Measurements from ENCODE around the gene PRC1. TPM values are rescaled to one million over a fixed set of nuclear protein-coding genes. Genes with fewer than 3 reads are reported as not detected.

Gene PRC1
- total and polyA plus RNA-seq, 2 donors (not counting 1 experiment from before 2014, with no cell fraction given), result 9.4 to 11.6 TPM

DNA sequence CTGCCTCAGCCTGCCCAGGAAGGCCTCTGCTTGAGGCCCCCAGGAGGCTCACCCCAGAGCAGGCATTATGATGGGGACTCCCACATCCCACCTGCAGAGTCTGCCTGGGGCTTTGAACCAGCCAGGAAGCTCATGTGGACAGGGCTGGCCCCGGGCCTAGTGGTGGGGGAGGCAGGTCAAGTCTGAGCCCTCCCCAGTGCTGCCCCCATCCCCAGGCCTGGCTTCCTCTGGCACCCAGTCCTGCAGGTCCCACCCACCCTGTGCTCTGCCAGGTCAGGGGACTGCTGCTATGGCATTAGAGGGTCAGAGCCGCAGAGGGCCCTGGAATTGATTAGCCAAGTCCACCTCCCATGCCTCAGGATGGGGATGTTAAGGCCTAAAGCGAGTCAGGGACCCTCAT, 45.7 kb upstream of the PRC1 start:
- no peak overlapping the region for H3K27ac Mint-ChIP-seq
- TF ChIP-seq EZH2 (IDR thresholded peaks at IDR 0.05; ENCODE audit: borderline replicate concordance, insufficient read depth, low read depth, low read length, poor library complexity, severe bottlenecking), result no peak
- TF ChIP-seq, protein P1, sequence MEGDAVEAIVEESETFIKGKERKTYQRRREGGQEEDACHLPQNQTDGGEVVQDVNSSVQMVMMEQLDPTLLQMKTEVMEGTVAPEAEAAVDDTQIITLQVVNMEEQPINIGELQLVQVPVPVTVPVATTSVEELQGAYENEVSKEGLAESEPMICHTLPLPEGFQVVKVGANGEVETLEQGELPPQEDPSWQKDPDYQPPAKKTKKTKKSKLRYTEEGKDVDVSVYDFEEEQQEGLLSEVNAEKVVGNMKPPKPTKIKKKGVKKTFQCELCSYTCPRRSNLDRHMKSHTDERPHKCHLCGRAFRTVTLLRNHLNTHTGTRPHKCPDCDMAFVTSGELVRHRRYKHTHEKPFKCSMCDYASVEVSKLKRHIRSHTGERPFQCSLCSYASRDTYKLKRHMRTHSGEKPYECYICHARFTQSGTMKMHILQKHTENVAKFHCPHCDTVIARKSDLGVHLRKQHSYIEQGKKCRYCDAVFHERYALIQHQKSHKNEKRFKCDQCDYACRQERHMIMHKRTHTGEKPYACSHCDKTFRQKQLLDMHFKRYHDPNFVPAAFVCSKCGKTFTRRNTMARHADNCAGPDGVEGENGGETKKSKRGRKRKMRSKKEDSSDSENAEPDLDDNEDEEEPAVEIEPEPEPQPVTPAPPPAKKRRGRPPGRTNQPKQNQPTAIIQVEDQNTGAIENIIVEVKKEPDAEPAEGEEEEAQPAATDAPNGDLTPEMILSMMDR (IDR thresholded peaks at IDR 0.05), result no peak
- no peak for ATAC-seq (ENCODE audit: low read depth)
- intact Hi-C loops (cut with micrococcal nuclease), result no loop called here
- no peaks in the 10 kb centered on the region for H3K9me3 Mint-ChIP-seq (ENCODE audit: insufficient read depth)
- H3K27me3 Mint-ChIP-seq, result peaks cover 5% of the 10 kb centered on the region
- no peaks in the 10 kb centered on the region for H3K4me1 ChIP-seq (ENCODE audit: control insufficient read depth in 2 of 2, insufficient read depth in 2 of 2, low read length in 2 of 2)
- no peak overlapping the region for H3K4me2 ChIP-seq (replicated peaks; ENCODE audit: low read depth, low read length, poor library complexity, severe bottlenecking)
- no peaks in the 10 kb centered on the region for H3K4me1 Mint-ChIP-seq
- H3K4me3 Mint-ChIP-seq, result no peak overlapping the region
- POLR2A ChIA-PET, result no interaction called here
- no peak overlapping the region for H3K9ac ChIP-seq (ENCODE audit: low read length)
- peaks cover 0 to 10% (median 0%) of the 10 kb centered on the region in 4 experiments for H3K27me3 ChIP-seq (replicated peaks in 1 of 4; ENCODE audit: control extremely low read depth in 1 of 4, control insufficient read depth in 3 of 4, insufficient read depth in 4 of 4, low read length in 3 of 4)
- no peaks in the 10 kb centered on the region for H4K20me1 ChIP-seq (ENCODE audit: control insufficient read depth, insufficient read depth, low read length, poor library complexity, severe bottlenecking)
- H2AFZ ChIP-seq (ENCODE audit: insufficient read depth, low read depth, low read length, poor library complexity, severe bottlenecking), result no peak overlapping the region
- H3K79me2 ChIP-seq (ENCODE audit: control insufficient read depth, insufficient read depth, low read length), result no peaks in the 10 kb centered on the region
- no peak overlapping the region for H3K27ac ChIP-seq (ENCODE audit: low read length in 2 of 2)
- CTCF ChIA-PET, result no interaction called here
- H3K36me3 ChIP-seq (replicated peaks in 1 of 2; ENCODE audit: control extremely low read depth in 1 of 2, control insufficient read depth in 1 of 2, extremely low read depth in 1 of 2, insufficient read depth in 2 of 2, low read length in 1 of 2), result no peaks in the 10 kb centered on the region
- no peak for DNase-seq
- no peaks in the 10 kb centered on the region for H3K9me3 ChIP-seq (ENCODE audit: control extremely low read depth in 1 of 3, control insufficient read depth in 2 of 3, insufficient read depth in 1 of 3, low read length in 2 of 3)
- no peak overlapping the region for H3K4me3 ChIP-seq (ENCODE audit: control extremely low read depth in 1 of 5, extremely low read depth in 1 of 5, insufficient read depth in 1 of 5, low read depth in 2 of 5, low read length in 4 of 5)
- WGBS (ENCODE audit: insufficient coverage), result 89% methylated on average over 3 of the region's 3 CpGs

DNA sequence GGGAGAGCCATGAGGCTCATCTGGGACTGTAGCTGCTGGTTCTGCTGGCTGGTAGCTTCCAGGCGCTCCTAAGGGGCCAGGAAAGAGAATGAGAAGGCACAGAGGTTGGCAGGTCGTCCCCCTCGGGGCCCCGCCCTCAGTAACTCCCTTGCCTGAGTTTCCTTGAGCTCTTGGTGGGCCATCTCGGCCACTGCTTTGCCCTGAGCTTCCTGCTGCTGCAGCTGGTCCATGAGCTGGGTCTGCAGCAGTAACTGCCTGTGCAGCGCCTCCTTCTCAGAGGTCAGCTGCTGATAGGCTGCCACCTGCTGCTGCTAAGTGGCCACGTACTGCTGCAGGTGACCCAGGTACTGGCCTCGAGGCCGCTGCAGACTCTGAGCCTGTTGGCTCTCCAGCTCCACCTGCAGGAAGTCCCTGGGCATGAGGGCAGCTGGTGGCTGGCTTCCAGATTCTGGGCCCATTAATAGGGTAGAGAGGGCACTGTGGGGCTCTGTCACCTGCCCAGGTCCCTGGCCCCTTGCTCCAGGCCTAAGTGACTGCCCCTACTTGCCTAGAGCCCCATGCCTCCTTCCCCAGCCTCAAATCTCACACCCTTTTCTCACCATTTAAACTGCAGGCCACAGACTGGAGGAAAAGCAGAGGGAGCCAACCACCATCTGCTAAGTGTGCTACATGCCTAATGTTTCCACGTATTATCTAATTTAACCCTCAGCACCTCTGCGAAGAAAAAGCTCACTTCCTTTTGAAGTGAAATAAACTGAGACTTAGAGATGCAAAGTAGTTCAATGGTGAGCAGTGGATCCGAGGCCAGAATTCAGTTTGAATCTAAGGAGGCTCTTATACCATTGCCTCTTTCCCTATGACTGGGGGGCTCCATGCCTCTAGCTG, 38.8 kb upstream of the PRC1 start:
- no peak overlapping the region for H3K4me3 Mint-ChIP-seq
- intact Hi-C loops (cut with micrococcal nuclease), result loop anchor here (1.0 kb wide), 1 partner anchor 77 kb away; no protein-coding TSS in a partner anchor

More for the DNA sequence above, 38.8 kb upstream of the PRC1 start:
- peaks cover 3% of the 10 kb centered on the region for H3K4me1 Mint-ChIP-seq
- Histone ChIP-seq H4K20me1 (ENCODE audit: control insufficient read depth, insufficient read depth, low read length, poor library complexity, severe bottlenecking) (no peaks in the 10 kb centered on the region), H3K79me2 (ENCODE audit: control insufficient read depth, insufficient read depth, low read length) (no peaks in the 10 kb centered on the region), H2AFZ (ENCODE audit: insufficient read depth, low read depth, low read length, poor library complexity, severe bottlenecking) (peak overlapping the region; percentile 71), H3K27me3 (replicated peaks in 1 of 4; ENCODE audit: control extremely low read depth in 1 of 4, control insufficient read depth in 3 of 4, insufficient read depth in 4 of 4, low read length in 3 of 4) (peaks cover 0 to 3% (median 0%) of the 10 kb centered on the region in 4 experiments), H3K4me3 (ENCODE audit: control extremely low read depth in 1 of 5, extremely low read depth in 1 of 5, insufficient read depth in 1 of 5, low read depth in 2 of 5, low read length in 4 of 5) (no peak overlapping the region), H3K27ac (ENCODE audit: low read length in 2 of 2) (no peak overlapping the region), H3K4me2 (replicated peaks; ENCODE audit: low read depth, low read length, poor library complexity, severe bottlenecking) (no peak overlapping the region), H3K36me3 (replicated peaks in 1 of 2; ENCODE audit: control extremely low read depth in 1 of 2, control insufficient read depth in 1 of 2, extremely low read depth in 1 of 2, insufficient read depth in 2 of 2, low read length in 1 of 2) (no peaks in the 10 kb centered on the region), H3K9me3 (ENCODE audit: control extremely low read depth in 1 of 3, control insufficient read depth in 2 of 3, insufficient read depth in 1 of 3, low read length in 2 of 3) (no peaks in the 10 kb centered on the region), H3K4me1 (ENCODE audit: control insufficient read depth in 2 of 2, insufficient read depth in 2 of 2, low read length in 2 of 2) (peaks cover 0 to 5% of the 10 kb centered on the region in 2 donors), H3K9ac (ENCODE audit: low read length) (no peak overlapping the region)
- no peaks in the 10 kb centered on the region for H3K9me3 Mint-ChIP-seq (ENCODE audit: insufficient read depth)
- POLR2A ChIA-PET, result interaction anchor here (1.1 kb wide), 1 partner anchor 76 kb away, joined by 3 read pairs; no protein-coding TSS in a partner anchor
- no peaks in the 10 kb centered on the region for H3K27me3 Mint-ChIP-seq
- H3K27ac Mint-ChIP-seq, result no peak overlapping the region
- DNase-seq, result peak; percentile 57
- TF ChIP-seq, protein P1 (IDR thresholded peaks at IDR 0.05), result peak; percentile 73
- TF ChIP-seq EZH2 (IDR thresholded peaks at IDR 0.05; ENCODE audit: borderline replicate concordance, insufficient read depth, low read depth, low read length, poor library complexity, severe bottlenecking), result no peak
- 40% methylated on average over 9 of the region's 12 CpGs for WGBS (ENCODE audit: insufficient coverage)
- peak; percentile 63 for ATAC-seq (ENCODE audit: low read depth)
- CTCF ChIA-PET, result interaction anchor here (0.8 to 3.1 kb wide), 15 partner anchors 12 to 292 kb away, joined by 3 to 66 read pairs (median 4); partner anchors contain the start of genes HDDC3, MAN2A2, RCCD1 and UNC45A
